ENCODE data around the gene MAT2B.

Gene MAT2B

DNA sequence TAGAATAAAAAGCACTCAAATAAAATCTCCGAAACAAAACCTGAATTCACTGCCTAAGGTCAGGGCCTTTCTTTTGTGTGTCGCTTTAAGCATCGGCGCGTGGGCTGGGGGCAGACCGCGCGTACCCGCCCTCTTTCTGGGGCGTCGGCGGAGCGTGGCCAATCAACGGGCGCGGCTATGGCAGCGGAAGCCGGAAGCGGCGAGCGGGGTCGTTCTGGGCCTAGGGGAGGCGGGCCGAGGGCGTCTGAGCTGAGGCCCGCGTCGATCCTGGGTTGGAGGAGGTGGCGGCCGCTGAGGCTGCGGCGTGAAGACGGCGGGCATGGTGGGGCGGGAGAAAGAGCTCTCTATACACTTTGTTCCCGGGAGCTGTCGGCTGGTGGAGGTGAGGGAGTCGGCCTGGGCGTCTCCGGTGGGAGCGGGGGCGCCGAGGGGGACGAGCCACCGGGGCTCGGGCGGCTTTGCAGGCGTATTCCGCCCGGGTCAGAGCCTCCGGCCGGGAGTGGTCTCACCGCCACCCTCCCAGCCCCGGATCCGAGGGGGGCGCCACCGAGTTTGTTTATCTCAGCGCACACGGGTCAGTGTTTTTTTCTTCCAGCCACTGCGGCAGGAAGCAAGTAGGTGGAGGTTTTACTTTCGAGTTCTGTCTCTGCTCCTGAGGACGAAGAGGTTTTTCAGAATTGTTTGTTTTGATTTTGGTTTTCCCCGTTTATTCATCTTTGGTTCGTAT, at the start of gene MAT2B:
Gene MAT2B (plus strand): TSS at position 252 of the 727 bp plus-strand sequence. CDS start 68 bp downstream, at position 320.
- DNase-seq, result peak; percentile 93

- no peak for DNase-seq
Measured at GRCh38 chr5:163456029-163456589, 49.3 kb upstream of the MAT2B start.

- no peak for DNase-seq
Measured at GRCh38 chr5:163456840-163457239, 48.6 kb upstream of the MAT2B start.

GRCh38 chr5:163458778-163459385, 46.5 kb upstream of the MAT2B start:
- no peak for DNase-seq

GRCh38 chr5:163459462-163459818, 46.0 kb upstream of the MAT2B start:
- no peak for DNase-seq

GRCh38 chr5:163459819-163460561, 45.4 kb upstream of the MAT2B start, which contains the start of gene NUDCD2:
Gene NUDCD2, minus strand, starts transcription at chr5:163460102. Its CDS starts 52 bp downstream, at chr5:163460050.
- peak; percentile 95 for DNase-seq

- no peak for DNase-seq
Measured at GRCh38 chr5:163460562-163461171, 44.8 kb upstream of the MAT2B start, which contains the start of gene HMMR. Gene HMMR, plus strand, starts transcription at chr5:163460632. Its CDS starts 61 bp downstream, at chr5:163460693.

DNA sequence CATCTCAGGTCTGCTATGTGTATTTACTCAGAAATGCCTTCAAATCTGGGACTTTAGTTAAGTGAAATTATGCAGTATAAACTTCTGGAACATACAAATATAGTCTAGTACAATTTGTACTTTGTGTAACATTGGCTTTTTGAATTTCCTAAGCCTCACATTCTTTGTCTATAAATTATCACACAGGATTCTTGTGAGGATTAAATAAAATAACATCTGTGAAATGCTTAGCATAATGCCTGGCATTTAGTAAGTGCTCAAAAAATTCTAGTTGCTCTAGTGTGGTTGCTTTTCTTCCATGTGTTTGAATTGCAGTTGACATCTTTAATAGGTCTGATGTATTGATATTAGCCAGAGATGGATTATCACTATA, 42.4 kb upstream of the MAT2B start:
- DNase-seq, result no peak

DNA sequence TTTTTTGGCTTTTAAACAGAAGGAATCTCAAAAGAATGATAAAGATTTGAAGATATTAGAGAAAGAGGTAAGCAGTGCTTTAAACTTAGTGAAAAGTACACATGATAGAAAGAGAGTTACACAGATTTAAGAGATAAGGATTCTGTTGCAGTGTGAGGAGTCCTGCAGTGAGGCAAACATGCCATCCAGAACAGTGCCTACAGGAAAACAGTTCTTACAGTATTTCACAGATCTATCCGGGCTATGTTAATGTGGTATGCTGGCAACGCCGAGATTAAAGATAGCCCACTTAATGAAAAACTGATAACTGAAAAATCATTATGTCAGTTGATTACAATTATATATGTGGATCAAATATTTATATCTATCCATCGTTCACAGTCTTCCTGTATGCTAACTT, 37.7 kb upstream of the MAT2B start:
- no peak for DNase-seq

DNA sequence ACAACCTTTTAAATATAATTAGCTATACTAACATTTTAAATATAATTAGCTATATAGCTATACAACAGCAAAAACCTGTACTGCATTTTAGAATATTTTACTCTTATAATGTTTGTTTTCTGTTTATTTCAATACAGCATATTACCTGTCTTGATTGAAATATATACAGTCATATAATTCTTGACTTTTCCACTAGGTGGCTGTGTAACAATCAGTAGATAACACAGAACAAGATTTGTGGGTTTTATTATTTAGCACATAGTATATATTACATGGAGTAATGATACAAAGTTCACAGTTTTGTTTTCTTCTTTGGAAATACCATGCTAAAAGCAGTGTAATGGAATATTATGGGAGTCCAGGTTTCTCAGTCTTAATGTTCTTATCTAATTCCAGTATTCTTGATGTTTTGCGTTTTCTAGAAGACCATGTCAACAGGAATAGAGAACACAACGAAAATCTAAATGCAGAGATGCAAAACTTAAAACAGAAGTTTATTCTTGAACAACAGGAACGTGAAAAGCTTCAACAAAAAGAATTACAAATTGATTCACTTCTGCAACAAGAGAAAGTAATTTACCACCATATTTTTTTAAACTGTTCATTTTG, 31.7 kb upstream of the MAT2B start:
- DNase-seq, result no peak

DNA sequence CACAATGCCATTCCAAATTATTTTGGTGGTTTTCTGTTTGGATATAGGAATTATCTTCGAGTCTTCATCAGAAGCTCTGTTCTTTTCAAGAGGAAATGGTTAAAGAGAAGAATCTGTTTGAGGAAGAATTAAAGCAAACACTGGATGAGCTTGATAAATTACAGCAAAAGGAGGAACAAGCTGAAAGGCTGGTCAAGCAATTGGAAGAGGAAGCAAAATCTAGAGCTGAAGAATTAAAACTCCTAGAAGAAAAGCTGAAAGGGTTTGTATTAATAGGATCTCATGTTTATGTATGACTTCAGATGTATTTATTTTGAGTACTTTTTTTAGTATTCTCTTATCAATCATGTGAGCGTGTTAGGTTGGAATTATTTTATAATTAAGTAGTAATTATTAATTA, 30.0 kb upstream of the MAT2B start:
- no peak for DNase-seq

DNA sequence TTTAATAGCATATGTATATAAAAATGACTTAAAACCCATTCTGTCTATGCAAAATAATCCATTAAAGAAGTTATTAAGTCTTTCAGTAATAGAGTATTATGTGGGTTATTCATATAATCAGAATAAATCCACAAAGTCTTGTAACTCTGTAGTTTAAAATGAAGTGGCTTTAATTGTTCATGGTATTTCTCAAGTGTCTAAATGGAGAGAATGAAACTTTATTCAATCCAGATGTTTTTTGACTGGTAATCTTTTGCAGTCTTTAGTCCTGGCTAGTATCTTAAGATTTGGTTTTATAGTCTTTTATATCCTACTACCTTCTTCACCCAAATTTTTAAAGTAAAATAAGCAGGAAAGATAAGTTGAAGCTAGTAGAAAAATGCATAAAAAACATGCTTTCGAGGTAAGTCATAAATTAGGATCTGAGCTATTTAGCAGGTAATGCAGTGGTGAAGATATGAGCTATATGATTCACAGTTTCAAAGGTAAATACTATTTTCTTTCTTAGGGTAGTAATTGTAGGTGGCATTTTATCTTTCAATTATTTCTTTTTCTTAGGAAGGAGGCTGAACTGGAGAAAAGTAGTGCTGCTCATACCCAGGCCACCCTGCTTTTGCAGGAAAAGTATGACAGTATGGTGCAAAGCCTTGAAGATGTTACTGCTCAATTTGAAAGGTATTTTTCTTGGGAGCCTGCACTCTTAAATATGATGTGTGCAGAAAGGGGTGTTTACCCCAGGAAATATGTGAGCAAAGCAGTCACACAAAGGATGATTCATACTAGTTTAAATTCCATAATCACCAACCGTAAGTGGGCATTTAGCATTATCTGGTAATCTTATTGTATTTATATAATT, 27.1 kb upstream of the MAT2B start:
- DNase-seq, result no peak

DNA sequence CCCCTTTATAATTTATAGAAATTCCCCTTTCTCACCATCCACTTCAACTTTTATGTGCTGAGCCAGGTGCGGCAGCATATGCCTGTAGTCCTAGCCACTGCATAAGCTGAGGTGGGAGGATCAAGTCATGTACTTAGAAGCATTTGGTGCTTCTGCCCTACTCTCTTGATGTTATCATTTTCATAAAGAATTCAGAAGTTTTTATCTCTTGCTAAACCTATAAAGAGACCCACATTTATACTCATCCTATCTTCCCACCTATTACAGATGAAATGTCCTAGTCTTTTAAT, 26.5 kb upstream of the MAT2B start:
- DNase-seq, result no peak

DNA sequence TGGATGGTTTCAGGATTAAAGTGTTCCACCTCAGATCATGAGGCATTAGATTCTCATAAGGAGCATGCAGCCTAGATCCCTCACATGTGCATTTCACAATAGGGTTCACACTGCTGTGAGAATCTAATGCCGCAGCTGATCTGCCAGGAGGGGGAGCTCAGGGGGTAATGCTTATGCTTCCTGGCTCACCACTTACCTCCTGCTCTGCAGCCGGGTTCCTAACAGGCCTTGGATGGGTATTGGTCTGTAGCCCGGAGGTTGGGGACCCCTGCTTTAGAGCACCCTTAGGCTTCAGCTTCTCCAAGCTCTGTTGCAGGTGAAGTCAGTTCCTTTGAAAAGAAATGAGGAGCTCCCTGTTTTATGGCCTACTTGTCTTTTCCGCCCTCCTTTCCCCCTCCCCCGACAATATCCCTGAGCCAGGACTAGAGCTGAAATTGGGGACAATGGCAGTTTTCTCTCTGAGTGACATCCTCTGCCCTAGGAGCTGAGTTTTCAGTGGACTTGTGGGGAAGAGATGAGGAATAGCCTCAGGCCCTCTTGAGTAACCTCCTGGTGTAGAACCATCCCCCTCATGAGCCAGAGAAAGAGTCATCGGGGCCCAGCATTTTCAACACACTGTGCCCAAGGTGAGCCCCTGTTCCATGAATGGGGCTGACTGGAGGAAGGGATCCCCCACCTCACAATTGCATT, 16.2 kb upstream of the MAT2B start:
- no peak for DNase-seq

GRCh38 chr5:163489745-163490075, 15.7 kb upstream of the MAT2B start:
- DNase-seq, result no peak

DNA sequence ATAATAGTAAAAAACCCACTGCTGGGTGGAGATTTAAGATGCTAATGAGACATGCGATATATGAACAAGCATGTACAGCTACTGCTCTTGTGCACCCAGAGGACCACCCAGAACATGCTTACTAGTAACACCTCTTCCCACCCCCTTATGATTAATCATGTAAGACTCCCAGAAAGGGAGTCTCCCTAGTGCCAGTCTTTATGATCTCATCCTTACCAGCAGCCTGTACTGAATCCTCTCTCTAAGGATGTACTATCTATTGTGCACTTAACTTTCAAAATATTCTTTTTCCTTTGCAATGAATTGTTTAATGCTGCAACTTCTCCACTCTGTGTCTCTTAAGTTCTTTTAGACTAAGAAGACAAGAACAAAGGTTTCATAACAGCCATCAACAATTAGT, 9.1 kb upstream of the MAT2B start:
- DNase-seq, result no peak

- DNase-seq, result no peak
Measured at GRCh38 chr5:163497315-163497714, 8.1 kb upstream of the MAT2B start.

GRCh38 chr5:163498886-163499285, 6.5 kb upstream of the MAT2B start:
- no peak for DNase-seq

GRCh38 chr5:163502521-163502920, 2.9 kb upstream of the MAT2B start:
- DNase-seq, result no peak

DNA sequence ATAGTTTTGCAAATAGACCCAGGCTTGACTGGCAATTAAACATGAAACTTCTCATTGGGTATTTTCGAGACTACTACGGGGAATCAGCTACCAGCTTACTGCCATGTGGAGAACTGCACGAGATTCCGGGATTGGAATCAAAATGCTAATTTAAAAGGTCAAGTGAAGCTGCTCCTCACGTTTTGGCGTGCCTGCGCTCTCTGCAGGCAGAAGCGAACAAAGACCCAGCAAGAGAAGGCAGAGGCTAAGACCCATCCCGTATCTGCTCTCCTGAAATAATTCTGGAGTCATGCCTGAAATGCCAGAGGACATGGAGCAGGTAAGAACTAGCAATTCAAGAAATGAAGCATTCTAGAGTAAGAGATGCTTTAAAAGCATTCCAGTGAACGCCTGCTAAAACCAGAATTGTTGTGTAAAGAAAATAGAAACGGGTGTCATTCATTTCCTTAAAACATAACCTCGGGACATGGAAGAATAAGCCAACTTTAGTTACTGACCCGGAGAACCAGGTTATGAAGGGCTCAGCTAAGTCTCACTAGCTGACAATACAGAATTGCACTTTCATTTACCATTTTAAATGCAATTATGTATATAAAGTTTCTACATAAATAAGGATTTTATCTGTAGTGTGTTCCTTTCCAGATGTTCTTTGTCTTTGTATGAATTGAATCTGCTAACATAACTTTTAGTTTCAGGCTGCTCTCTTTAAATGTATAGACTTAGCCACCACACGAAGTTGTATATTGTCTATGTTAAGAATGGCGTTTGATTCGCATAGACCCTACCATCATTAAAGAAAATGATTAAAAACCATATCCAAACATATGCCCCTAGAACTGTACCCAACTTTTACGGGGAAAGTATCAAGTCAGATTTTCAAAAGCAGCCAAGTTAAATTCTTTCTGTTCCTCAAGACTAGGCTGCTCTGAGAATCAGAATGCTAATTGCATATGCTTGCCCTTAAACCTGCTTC, 2.0 kb upstream of the MAT2B start:
- no peak for DNase-seq

Measured in NK-92 treated with Interleukin-12 subunit alpha and Interleukin-12 subunit beta, amount 100 ng/mL, for 24 hours (cell line).